ENCODE data around the gene FOXN1.
"Not testable (repeated sequence)": the region's sequence is repeated elsewhere in the genome, so short reads cannot be mapped to it uniquely, and the experiment has no call there.

FOXN1 gene

GRCh38 chr17:28500712-28501379 is 5.3 kb upstream of the FOXN1 start:
- no peak for DNase-seq (ENCODE audit: low spot score)

- DNase-seq (ENCODE audit: low spot score) = no peak
Observed at GRCh38 chr17:28501421-28502284, 4.5 kb upstream of the FOXN1 start.

DNA sequence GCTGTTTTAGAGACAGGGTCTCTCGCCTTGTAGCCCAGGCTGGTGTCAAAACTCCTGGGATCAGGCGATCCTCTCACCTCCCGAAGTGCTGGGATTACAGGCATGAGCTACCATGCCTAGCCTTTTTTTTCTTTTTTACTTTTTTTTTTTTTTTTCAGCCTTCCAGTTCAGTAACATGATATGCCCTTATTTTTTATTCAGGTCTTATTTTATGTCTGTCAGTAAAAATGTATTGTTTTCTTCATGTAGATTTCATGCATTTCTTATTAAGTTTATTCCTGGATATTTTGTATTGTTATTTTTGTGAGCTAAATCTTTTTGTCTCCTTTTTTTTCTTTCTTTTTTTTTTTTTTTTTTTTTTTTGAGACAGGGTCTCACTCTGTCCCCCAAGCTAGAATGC is 2.7 kb upstream of the FOXN1 start:
- no peak for DNase-seq (ENCODE audit: low spot score)

- DNase-seq (ENCODE audit: low spot score) = no peak
Observed at GRCh38 chr17:28506763-28507487, 777 bp downstream of the FOXN1 start.

- no peak for DNase-seq (ENCODE audit: low spot score)
Observed at GRCh38 chr17:28507567-28508203, 1.5 kb downstream of the FOXN1 start.

DNA sequence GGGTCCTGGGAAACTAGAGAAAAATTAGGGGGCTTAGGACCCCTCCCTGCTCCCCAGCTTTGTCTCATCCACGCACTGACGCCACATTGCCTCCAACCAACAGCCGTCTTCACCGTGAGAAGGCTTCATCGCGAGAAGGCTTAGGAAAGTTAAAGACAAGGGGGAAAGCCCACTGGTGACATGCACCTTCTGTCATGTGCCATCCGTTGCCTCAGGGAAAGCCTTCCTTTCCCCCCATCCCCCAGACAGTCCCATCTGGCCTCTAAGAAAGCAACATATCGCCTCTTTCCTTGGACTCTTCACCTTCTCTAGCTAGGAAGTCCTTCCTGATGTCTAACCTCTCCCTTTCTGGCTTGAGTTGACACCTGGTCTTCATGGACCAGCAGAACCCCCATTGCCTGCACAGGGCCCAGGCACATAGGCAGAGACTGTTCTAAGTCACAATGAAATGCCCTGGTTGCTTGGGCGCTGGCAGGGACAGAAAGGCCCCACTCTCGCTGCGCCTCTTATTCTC is 2.1 kb downstream of the FOXN1 start:
- no peak for DNase-seq (ENCODE audit: low spot score)

GRCh38 chr17:28509789-28510188 is 3.6 kb downstream of the FOXN1 start:
- DNase-seq (ENCODE audit: low spot score) = no peak

- no peak for DNase-seq (ENCODE audit: low spot score)
Observed at GRCh38 chr17:28511858-28512461, 5.8 kb downstream of the FOXN1 start.

- DNase-seq (ENCODE audit: low spot score) = no peak
Observed at GRCh38 chr17:28513476-28513875, 7.3 kb downstream of the FOXN1 start.

DNA sequence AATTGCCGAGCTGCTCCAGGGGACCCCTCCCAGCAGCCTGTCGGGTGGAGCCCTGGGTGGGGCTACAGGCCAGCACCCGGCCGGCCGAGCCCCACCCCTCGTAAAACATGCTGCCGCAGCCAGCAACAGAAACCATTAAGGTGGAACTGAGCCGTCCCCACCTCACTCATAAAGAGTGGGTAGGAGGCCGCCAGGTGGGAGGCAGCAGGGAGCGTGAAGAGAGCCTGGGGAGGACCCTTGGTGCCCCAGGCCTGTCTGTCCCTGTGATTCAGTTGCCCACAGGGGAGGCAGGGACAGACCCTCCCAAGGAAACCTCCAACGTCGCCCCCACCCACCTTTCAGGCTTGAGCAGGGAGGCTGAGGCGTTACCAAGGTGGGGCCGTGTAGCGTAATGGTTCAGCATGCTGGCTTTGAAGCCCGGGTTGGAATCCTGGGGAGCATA is 8.4 kb downstream of the FOXN1 start:
- no peak for DNase-seq (ENCODE audit: low spot score)

DNA sequence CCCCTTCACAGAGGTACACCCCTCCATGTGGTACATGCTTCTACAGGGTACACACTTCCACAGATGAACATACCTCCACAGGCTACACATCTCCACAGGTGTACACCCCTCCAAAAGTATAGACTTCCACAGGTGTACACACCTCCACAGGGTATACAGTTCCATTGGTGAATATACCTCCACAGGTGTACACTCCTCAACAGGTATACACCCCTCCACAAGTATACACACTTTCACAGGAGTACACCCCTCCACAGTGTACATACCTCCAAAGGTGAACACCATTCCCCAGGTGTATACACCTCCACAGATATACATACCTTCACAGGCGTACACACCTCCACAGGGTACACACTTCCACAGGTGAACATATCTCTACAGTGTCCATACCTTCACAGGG is 9.4 kb downstream of the FOXN1 start:
- no peak for DNase-seq (ENCODE audit: low spot score)

DNA sequence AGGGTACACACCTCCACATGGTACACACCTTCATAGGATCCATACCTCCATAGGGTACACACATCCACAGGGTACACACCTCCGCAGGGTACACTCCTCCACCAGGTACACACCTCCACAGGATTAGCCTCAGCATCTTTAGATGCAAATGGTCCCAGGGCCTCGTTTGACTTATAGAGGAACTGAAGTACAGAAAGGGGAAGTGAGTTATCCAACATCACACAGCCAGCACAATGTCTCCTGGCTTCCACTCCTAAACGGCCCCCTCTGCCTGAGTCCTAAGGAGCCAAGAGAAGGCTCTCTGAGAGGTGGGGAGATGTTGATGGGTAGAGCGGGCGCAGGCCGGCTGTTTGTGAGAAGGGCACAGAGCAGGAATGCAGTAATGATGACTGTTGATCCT is 12.0 kb downstream of the FOXN1 start:
- no peak for DNase-seq (ENCODE audit: low spot score)

- DNase-seq (ENCODE audit: low spot score) = no peak
Observed at GRCh38 chr17:28518578-28518977, 12.4 kb downstream of the FOXN1 start.

GRCh38 chr17:28519236-28519635 is 13.1 kb downstream of the FOXN1 start:
- no peak for DNase-seq (ENCODE audit: low spot score)

DNA sequence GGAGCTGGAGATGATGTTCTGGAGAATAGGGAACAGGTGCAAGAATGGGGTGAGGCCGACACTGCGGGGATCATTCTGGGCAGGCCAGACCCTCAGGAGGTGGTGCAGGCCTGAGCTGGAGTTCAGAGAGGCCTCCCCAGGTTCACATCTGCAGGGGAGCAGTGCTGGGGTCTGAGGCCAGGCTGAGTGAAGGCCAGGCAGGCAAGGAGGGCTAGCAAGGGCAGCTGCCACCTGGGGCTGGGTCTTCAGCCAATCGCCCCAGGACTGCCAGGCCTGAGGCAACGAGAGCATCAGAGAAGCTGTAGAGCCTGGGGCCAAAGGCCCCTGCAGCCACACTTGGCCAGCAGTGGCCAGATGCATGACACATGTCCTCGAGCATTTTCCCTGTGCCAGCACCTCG is 14.5 kb downstream of the FOXN1 start:
- no peak for DNase-seq (ENCODE audit: low spot score)

DNA sequence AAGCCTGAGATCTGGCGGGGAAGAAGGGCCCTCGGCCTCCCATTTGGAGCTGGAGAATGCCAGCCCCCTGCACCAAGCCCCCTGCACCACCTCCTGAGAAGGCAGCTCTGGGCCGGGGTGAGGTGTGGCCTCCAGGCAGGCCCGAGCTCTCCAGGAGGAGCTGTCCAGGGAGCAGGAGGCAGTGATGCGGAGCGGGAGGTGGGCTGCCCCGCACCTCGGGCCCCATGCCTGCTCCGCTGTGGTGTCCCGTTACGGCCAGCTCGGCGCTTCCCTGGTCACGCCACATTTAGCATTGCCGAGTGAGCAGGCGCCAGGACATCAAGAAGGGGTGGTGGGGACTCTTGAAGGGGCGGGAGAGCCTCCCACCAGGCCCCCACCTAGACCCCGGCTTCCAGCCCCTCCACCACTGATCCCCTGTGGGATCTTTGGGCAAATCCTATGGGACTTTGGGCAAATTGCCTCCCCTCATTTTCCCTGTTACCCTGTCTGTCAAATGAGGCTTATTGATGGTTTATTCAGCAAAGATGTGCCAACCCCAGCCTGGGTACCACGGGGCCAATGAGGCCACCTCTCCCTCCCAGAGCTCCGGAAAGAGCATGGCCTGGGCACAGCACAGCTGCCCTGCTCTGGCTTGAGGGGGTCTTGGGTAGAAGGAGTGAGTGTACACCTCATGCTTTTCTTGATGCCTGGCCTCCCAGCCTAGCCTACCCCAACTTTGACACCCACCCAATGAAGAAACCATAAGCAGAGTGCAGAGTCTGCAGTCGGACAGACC is 15.3 kb downstream of the FOXN1 start:
- DNase-seq (ENCODE audit: low spot score) = no peak

DNA sequence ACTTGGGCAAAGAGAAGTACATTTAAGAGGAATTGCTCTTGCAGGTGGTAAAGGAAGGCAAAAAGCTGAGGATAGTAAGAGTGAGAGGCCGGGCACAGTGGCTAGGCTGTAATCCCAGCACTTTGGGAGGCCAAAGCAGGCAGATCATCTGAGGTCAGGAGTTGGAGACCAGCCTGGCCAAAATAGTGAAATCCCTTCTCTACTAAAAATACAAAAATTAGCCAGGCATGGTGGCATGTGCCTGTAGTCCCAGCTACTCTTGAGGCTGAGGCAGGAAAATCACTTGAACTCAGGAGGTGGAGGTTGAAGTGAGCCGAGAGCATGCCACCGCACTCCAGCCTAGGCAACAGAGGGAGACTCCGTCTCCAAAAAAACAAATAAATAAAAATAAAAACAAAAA is 16.1 kb downstream of the FOXN1 start:
- not testable (repeated sequence) for DNase-seq (ENCODE audit: low spot score)

DNA sequence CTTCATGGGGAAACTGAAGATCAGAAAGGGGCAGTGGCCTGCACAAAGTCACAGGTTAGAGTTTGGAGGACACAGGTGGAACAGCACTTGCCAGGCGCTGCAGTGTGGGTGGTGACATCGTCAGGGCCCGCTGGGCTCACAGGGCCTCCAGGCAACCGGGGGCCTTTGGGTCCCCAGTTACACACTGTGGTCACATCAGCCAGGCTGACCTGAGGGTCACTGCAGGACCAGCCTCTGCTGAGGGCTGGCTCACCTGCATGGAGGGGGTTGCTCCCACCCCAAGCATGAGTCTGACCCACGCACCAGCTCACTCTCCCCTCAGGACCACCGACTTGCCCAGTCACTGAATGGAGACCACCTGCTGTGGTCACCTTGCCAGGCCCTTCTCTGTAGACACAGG is 17.0 kb downstream of the FOXN1 start:
- no peak for DNase-seq (ENCODE audit: low spot score)

- DNase-seq (ENCODE audit: low spot score) = no peak
Observed at GRCh38 chr17:28523876-28524275, 17.7 kb downstream of the FOXN1 start.

DNA sequence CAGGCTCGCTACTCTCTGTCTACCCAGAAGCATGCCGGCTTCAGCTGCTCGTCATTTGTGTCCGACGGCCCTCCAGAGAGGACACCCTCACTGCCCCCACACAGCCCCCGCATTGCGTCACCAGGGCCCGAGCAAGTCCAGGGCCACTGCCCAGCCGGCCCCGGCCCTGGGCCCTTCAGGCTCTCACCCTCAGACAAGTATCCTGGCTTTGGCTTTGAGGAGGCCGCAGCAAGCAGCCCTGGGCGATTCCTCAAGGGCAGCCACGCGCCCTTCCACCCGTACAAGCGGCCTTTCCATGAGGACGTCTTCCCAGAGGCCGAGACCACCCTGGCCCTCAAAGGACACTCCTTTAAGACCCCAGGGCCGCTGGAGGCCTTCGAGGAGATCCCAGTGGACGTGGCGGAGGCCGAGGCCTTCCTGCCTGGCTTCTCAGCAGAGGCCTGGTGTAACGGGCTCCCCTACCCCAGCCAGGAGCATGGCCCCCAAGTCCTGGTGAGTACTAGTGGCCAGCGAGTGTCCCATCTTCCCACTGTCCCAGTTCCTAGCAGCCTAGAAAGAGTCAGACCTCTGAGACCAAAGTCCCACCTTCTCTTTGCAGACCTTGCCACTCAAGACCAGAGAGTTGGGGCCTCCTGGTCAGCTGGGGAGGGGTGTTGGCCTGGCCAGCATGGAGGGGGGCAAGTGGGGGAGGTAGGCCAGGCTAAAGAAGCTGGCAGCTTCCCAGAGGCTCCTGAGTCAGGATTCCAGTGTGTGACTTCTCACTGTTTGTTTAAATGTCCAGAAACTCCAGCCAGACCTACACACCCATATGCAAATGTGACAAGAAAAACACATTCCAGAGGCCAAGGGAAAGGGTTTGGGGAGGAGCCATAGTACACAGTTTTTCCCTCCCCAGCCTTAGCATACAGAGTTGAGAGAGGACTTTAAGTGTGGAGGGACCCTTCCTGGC is 18.6 kb downstream of the FOXN1 start:
- DNase-seq (ENCODE audit: low spot score) = no peak
